NCI-H524 treated with DMSO at 0.1 percent for 48 hours (cell line): ENCODE measurements around the gene RPS6KB2.
"Not testable (repeated sequence)": the region's sequence is repeated elsewhere in the genome, so short reads cannot be mapped to it uniquely, and the experiment has no call there.

ENCODE experiments used
- DNase-seq: peaks from one replicate; lab custom pipeline; 2025; lab: John Stamatoyannopoulos, UW

Gene RPS6KB2

GRCh38 chr11:67442504-67443404 lies 14.5 kb downstream of the RPS6KB2 start:
- DNase-seq = no peak

- DNase-seq = no peak
Observed at GRCh38 chr11:67445515-67445914, 17.2 kb downstream of the RPS6KB2 start.

- DNase-seq = no peak
Observed at GRCh38 chr11:67448220-67448609, 19.9 kb downstream of the RPS6KB2 start.

GRCh38 chr11:67449116-67449844 lies 21.0 kb downstream of the RPS6KB2 start:
- no peak for DNase-seq

- DNase-seq = no peak
Observed at GRCh38 chr11:67450796-67451657, 22.7 kb downstream of the RPS6KB2 start.

DNA sequence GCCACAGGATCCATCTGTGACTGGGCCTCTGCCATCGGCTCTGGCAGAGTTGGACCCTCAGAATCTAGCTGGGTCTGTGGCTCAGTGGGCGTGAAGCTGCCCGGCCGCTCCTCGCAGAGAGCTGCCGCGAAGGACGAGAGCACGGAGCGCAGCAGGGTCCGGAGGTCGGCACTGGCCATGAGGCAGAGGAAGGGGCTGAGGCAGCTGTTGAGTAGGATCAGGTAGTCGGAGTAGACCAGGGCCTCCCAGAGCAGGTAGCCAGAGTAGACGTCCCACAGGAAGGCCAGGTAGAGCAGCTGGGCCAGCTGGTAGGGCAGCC lies 23.3 kb downstream of the RPS6KB2 start:
- no peak for DNase-seq

DNA sequence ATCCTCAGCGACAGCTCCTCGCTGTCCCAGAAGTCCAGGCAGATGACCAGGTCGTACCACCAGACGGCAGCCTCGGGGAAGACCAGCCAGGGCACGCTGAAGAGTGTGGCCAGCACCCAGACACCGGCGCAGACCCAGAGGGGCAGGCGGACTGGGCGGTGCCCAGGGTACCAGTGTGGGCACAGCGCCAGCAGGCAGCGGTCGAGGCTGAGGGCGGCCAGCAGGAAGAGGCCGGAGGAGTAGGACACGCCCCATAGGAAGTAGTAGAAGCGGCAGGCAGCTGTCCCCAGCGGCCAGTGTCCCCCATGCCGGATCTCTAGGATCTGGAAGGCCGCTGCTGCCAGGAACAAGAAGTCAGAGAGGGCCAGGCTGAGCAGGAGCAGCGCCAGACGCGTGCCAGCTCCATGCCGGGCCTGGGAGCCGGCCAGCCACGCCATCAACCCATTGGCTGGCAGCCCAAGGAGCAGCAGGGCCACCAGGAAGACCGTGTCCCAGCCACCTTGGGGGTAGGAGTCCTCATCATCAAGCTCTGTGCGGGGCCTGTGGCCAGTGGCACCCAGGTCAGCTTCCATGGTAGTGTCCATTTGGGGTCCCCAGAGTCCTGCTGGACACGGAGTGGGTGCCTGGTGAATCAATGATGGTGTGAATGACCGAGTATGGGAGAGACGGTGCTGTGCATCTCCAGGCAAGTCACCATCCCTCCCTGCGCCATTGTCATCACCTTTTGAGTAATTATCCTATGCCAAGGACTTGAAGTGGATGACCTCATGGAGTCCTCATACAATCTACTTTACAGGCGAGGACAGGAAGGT lies 24.1 kb downstream of the RPS6KB2 start, which contains the start of gene GPR152:
TSS of gene GPR152 (minus strand) at position 589 of the 812 bp plus-strand sequence. CDS start at position 584, 5 bp downstream.
- no peak for DNase-seq

DNA sequence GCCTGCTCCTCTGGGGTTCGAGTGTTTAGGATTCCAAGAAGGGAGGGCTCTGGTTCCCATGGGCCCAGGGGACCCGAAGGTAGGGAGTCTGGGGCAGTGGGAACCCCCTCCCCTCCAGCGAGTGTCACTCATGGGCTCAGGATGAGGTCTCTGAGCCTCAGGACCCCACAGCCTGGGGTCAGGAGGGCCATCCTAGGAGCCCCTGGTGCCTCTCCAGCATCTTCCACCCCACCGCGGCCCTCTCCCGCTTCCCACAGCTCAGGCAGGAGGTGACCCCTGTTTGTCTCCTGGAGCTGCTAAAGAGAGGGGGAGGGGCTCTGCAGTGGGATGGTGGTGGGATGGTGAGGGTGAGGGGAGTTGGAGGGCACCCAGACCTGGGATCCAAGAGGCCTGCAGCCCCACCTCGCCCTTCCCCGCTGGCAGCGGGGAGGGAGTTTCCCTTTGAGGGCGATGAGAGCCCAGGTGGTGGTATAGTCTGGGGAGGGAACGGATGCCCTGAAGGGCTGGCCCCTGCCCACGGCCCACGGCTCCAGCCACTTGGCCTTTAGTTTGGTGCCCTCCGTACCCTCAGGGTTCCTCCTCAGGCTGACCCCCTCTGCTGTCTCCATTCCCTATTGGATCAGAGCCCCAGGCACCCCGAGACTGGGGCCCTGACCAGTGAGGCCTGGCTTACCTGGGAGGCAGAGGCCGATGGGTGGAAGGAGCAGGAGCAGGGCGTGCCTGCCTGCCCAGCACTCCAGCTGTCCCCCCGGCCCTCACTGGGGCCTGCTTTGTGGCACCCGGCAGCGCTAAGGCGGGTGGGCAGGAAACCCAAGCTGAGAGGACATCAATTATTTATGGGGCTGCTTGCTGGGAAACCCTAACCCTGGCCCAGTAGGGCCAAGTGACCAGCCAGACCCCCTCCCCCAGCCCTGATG lies 25.8 kb downstream of the RPS6KB2 start:
- DNase-seq = no peak

DNA sequence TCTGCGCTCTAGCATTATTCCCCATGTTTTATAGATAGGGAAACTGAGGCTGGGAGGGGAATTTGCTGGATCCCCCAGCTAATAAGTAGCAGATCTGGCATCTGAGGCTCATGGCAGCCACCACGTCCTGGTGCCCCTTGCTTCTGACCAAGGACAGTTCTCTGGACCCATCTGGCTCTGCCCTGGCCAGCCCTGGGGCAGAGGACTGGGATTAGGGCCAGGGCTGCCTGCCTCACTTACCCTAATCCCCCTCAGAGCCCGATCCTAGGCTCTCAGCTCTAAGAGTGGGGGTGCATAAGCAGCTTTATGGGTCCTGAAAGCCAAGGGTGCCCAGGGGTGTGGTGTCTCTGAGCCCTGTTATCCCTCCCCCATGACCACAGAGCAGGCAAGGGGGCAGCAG lies 26.8 kb downstream of the RPS6KB2 start, which contains the start of gene CABP4:
TSS of gene CABP4 (plus strand) at position 301 of the 400 bp plus-strand sequence. CDS start at position 371, 70 bp downstream.
- no peak for DNase-seq

DNA sequence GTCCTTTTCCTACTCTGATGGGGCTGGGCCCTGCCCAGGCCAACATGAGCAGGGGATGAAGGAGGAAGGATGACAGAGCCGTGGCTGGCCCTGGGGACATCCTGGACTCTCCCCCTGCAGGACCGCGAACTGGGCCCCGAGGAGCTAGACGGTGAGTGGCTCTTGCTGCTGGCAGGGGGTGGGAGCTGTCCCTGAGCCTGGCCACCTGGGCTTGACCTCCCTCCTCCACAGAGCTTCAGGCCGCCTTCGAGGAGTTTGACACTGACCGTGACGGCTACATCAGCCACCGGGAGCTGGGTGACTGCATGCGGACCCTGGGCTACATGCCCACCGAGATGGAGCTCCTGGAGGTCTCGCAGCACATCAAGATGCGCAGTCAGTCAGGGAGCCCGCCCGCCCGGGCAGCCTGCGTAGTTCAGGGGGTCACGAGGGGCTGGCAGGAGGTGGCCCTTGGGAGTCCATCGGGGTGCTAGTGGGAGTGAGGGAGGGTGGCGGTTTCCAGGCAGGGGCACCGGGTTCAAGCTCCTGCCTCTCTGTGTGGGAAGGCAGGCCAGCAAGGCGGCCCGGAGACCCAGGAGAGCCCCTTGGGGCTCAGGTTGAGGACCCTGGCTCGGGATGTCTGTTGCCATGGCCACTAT lies 27.9 kb downstream of the RPS6KB2 start:
- DNase-seq = no peak

DNA sequence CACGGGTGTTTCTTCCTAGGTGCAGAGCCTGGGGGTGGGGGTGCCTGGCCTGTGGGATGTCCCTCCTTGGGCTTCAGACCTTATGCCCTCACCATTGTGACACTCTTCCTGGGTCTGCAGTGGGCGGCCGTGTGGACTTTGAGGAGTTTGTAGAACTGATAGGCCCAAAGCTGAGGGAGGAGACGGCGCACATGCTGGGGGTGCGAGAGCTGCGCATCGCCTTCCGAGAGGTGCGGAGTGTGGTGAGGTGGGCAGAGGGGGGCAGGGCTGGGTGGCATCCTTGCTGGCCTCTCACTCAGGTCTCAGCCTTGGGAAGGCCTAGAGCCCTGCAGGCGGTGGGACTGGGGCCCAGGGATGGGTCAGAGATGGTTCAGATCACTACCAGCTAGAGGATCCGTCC lies 29.2 kb downstream of the RPS6KB2 start:
- DNase-seq = no peak

DNA sequence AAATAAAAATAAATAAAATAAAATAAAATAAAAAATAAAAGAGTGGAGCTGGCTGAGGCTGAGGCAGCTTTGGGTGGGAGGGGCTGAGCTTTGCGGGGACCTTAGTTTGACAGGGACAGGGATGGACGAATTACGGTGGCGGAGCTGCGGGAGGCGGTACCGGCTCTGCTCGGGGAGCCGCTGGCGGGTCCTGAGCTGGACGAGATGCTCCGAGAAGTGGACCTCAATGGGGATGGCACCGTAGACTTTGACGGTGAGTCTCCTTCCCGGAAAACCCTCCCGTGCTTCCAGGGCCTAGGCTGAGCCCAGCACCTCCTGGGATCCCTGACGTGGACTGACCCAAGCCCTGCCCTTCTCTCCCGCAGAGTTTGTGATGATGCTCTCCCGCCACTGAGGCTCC lies 30.0 kb downstream of the RPS6KB2 start:
- DNase-seq = no peak

- DNase-seq = no peak
Observed at GRCh38 chr11:67463186-67463585, 34.9 kb downstream of the RPS6KB2 start.

- no peak for DNase-seq
Observed at GRCh38 chr11:67463680-67464410, 35.6 kb downstream of the RPS6KB2 start.

DNA sequence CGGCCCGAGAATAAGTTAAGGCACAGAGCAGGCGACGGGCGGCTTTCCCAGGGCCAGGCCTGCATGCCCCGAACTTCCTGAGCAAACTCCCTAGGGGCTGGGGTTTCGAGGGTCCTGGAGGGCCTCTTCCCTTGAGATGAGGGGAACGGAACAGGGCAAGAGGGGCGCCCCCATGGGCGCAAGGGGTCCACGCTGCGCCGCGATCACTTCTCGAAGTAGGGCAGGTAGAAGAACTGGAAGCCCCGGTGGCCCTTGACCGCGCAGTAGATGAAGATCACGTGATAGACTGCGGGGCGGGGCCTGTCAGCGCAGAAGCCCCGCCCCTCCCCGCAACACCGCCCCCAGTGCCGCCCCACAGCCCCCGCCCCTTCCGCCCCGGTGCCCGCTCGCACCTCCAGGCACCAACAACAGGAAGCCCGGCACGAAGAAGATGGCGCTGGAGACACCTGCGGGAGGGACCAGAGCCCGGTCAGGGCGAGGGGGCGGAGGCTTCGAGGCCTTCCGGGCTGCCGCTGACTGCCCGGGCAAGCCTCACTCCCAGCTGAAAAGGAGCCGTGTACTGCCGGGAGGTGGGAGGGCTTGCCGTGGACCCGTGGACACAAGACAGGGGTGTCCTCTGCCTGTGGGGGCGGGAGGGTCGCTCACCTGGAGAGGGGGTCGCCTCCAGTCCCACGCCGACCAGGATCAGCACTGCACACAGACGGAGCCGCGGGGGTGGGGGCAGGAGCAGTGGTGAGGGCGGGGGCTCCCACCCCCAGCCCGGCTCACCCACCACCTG lies 36.3 kb downstream of the RPS6KB2 start:
- DNase-seq = peak; percentile 46

- DNase-seq = no peak
Observed at GRCh38 chr11:67465189-67465510, 36.9 kb downstream of the RPS6KB2 start.

GRCh38 chr11:67465530-67465929 lies 37.2 kb downstream of the RPS6KB2 start:
- DNase-seq = not testable (repeated sequence)

DNA sequence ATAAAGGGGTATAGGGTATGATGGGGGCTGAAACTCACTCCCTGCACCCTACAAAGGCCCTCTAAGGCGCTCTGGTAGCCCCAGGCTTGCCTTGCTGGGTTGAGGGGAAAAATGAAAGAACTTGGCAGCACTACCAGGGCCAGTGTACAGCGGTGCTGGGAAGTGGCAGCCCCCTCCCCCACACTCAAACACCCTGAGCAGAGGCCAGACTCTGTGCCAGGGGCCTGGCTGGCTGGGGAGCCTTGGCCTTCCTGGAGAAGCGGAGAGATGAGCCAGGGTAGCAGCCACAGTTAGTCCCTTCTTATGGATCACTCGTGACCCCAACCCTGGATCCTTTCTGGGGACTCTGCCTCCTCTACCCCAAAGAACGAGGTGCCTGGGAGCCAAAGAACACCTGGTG lies 38.1 kb downstream of the RPS6KB2 start:
- DNase-seq = no peak
